Keratinocyte (primary cell): ENCODE measurements around the gene NLGN2. TPM values are rescaled to one million over a fixed set of nuclear protein-coding genes. Genes with fewer than 3 reads are reported as not detected.

Experiments
- DNase-seq: peaks from one replicate; pipeline ENCODE4 v3.0.0-alpha.2; 2011; ENCODE audit warnings: low read depth, missing footprints, low spot score
- FAIRE-seq: peaks from 2 replicates; lab custom pipeline; 2011; peaks lifted over from hg19 to GRCh38; lab: Jason Lieb, UNC
- H2AFZ ChIP-seq: 2 replicates; pipeline ENCODE4 v1.6.0; 2012; ENCODE audit warnings: low read length, control low read depth, inconsistent platforms; ENCODE audit not compliant: control insufficient read depth
- H3K27ac ChIP-seq: 2 replicates; pipeline ENCODE4 v1.5.1; 2011; ENCODE audit warnings: low read length; ENCODE audit not compliant: control insufficient read depth, insufficient read depth
- H3K27me3 ChIP-seq: 3 replicates; pipeline ENCODE4 v1.6.0; 2011; ENCODE audit warnings: low read length; ENCODE audit not compliant: control insufficient read depth, insufficient read depth; ENCODE audit errors: extremely low read depth
- H3K36me3 ChIP-seq, 2 experiments: 2 replicates in 1 of 2; 3 replicates in 1 of 2; pipeline ENCODE4 v1.5.1; 2011; ENCODE audit warnings: low read length in 2 of 2, mild to moderate bottlenecking in 1 of 2; ENCODE audit not compliant: control insufficient read depth in 2 of 2, insufficient read depth in 2 of 2; ENCODE audit errors: extremely low read depth in 1 of 2
- H3K4me1 ChIP-seq: 3 replicates; pipeline ENCODE4 v1.5.1; 2011; ENCODE audit warnings: low read length; ENCODE audit not compliant: control insufficient read depth, insufficient read depth; ENCODE audit errors: extremely low read depth
- H3K4me2 ChIP-seq: 3 replicates; pipeline ENCODE4 v1.6.0; 2011; ENCODE audit warnings: low read depth, low read length; ENCODE audit not compliant: control insufficient read depth, insufficient read depth; ENCODE audit errors: extremely low read depth
- H3K4me3 ChIP-seq, 3 experiments: fragments of 200-600 bp in 1 of 3; sonication (generic) in 1 of 3; 2 replicates in 2 of 3; 3 replicates in 1 of 3; pipeline ENCODE4 v1.5.1; 2011 to 2016; ENCODE audit warnings: low read length in 3 of 3, mild to moderate bottlenecking in 3 of 3, control low read depth in 2 of 3, inconsistent platforms in 1 of 3, low read depth in 1 of 3, mixed read lengths in 1 of 3, mixed run types in 1 of 3, moderate library complexity in 1 of 3; ENCODE audit not compliant: control insufficient read depth in 2 of 3, insufficient read depth in 2 of 3; ENCODE audit errors: extremely low read depth in 1 of 3
- H3K79me2 ChIP-seq: 2 replicates; pipeline ENCODE4 v1.6.0; 2012; ENCODE audit warnings: low read length; ENCODE audit not compliant: control insufficient read depth, insufficient read depth
- H3K9ac ChIP-seq: 3 replicates; pipeline ENCODE4 v1.6.0; 2011; ENCODE audit warnings: low read length; ENCODE audit not compliant: control insufficient read depth, insufficient read depth; ENCODE audit errors: extremely low read depth
- H3K9me1 ChIP-seq: 3 replicates; pipeline ENCODE4 v1.6.0; 2011; ENCODE audit warnings: low read length; ENCODE audit not compliant: control insufficient read depth, insufficient read depth; ENCODE audit errors: extremely low read depth
- H3K9me3 ChIP-seq: 2 replicates; pipeline ENCODE4 v1.5.1; 2012; ENCODE audit warnings: low read depth, low read length; ENCODE audit not compliant: control insufficient read depth
- H4K20me1 ChIP-seq: 3 replicates; pipeline ENCODE4 v1.6.0; 2011; ENCODE audit warnings: low read length; ENCODE audit not compliant: control insufficient read depth, insufficient read depth; ENCODE audit errors: extremely low read depth
- CTCF ChIP-seq, 3 experiments: IDR thresholded peaks in 1 of 3; conservative IDR thresholded peaks in 1 of 3; optimal IDR thresholded peaks in 1 of 3; 2 replicates in 2 of 3; 3 replicates in 1 of 3; pipeline versions ENCODE3 to v1.5.1; 2011; ENCODE audit warnings: low read length in 3 of 3, mild to moderate bottlenecking in 3 of 3, moderate library complexity in 2 of 3, control low read depth in 1 of 3, inconsistent platforms in 1 of 3; ENCODE audit not compliant: insufficient read depth in 2 of 3; ENCODE audit errors: extremely low read depth in 1 of 3
- EZH2 ChIP-seq: IDR thresholded peaks from one replicate; pipeline ENCODE4 v1.6.1; 2012; ENCODE audit warnings: inconsistent platforms, mild to moderate bottlenecking, low read length, moderate library complexity
- dilution Hi-C: fragments of 300-500 bp; cut with MboI; formaldehyde crosslinking; loops from one replicate; pipeline ENCODE4 v1.7.0; 2020; ENCODE audit warnings: low sequenced_read_pairs; ENCODE audit not compliant: extremely low pct_ligation_motif_present
- polyA plus RNA-seq, 5 experiments: library from polyadenylated mRNA; depleted of rRNA in 3 of 5; stranded (reverse) in 3 of 5; stranded (forward) in 1 of 5; unstranded in 1 of 5; fragments of >200 nt; gene quantifications; 1 replicate in 1 of 5; 2 replicates in 3 of 5; 3 replicates in 1 of 5; pipeline versions ENCODE4 v1.2.1 to v1.2.3, GENCODE V29; 2011 to 2012; ENCODE audit warnings: missing spikeins in 2 of 5, low read depth in 1 of 5, low replicate concordance in 1 of 5

The NLGN2 gene
- polyA plus RNA-seq, 1 donor (not counting 4 experiments of a cell fraction or from before 2014, with no cell fraction given) = 2.5 TPM

GRCh38 chr17:7403977-7404736, 3.5 kb upstream of the NLGN2 start, which contains the start of gene TMEM256:
Gene TMEM256, minus strand, starts transcription at chr17:7404097. Its CDS starts 13 bp downstream, at chr17:7404084.
- H3K4me3 ChIP-seq = peak within 1 kb of the TSS; percentile 60 to 86 (median 84)
- H3K9me1 ChIP-seq = peaks cover 3% of the 10 kb centered on the region
- H3K36me3 ChIP-seq = no peaks in the 10 kb centered on the region
- H4K20me1 ChIP-seq = no peaks in the 10 kb centered on the region
- H3K4me2 ChIP-seq = peak within 1 kb of the TSS; percentile 89
- peaks cover 5% of the 10 kb centered on the region for H3K79me2 ChIP-seq
- FAIRE-seq (peak; percentile 87), DNase-seq (peak; percentile 97)
- H2AFZ ChIP-seq = peak within 1 kb of the TSS; percentile 86
- peak within 1 kb of the TSS; percentile 78 for H3K9ac ChIP-seq
- dilution Hi-C loops = no loop called here
- peaks cover 15% of the 10 kb centered on the region for H3K4me1 ChIP-seq
- H3K27me3 ChIP-seq = no peaks in the 10 kb centered on the region
- no peaks in the 10 kb centered on the region for H3K9me3 ChIP-seq
- H3K27ac ChIP-seq = peak within 1 kb of the TSS; percentile 70
- TF ChIP-seq CTCF (optimal IDR thresholded peaks at IDR 0.05 in 1 of 3, IDR thresholded peaks at IDR 0.05 in 1 of 3, conservative IDR thresholded peaks at IDR 0.05 in 1 of 3; ENCODE audit: extremely low read depth in 1 of 3, insufficient read depth in 2 of 3, low read length in 3 of 3) (no peak), EZH2 (no peak)

- no peaks in the 10 kb centered on the region for H3K27me3 ChIP-seq
- H3K79me2 ChIP-seq = peaks cover 5% of the 10 kb centered on the region
- peak overlapping the region; percentile 78 for H3K9ac ChIP-seq
- peak overlapping the region; percentile 85 for H3K4me2 ChIP-seq
- peaks cover 15% of the 10 kb centered on the region for H3K4me1 ChIP-seq
- FAIRE-seq (no peak), DNase-seq (no peak)
- peaks cover 0 to 2% of the 10 kb centered on the region in 2 experiments for H3K36me3 ChIP-seq
- H3K9me3 ChIP-seq = no peaks in the 10 kb centered on the region
- H4K20me1 ChIP-seq = no peaks in the 10 kb centered on the region
- TF ChIP-seq CTCF (optimal IDR thresholded peaks at IDR 0.05 in 1 of 3, IDR thresholded peaks at IDR 0.05 in 1 of 3, conservative IDR thresholded peaks at IDR 0.05 in 1 of 3; ENCODE audit: extremely low read depth in 1 of 3, insufficient read depth in 2 of 3, low read length in 3 of 3) (no peak), EZH2 (no peak)
- peak overlapping the region; percentile 70 for H3K27ac ChIP-seq
- H3K4me3 ChIP-seq = peak overlapping the region; percentile 53 to 72 (median 55)
- dilution Hi-C loops = no loop called here
- H3K9me1 ChIP-seq = no peaks in the 10 kb centered on the region
- peak overlapping the region; percentile 86 for H2AFZ ChIP-seq
Measured at GRCh38 chr17:7404737-7405349, 2.8 kb upstream of the NLGN2 start.
